Measurements from ENCODE around the gene LANCL2.
A peak's percentile ranks its signal among the peaks of the same experiment; 100 is the strongest.

The LANCL2 gene

GRCh38 chr7:55438085-55438756 is 73.1 kb downstream of the LANCL2 start:
- no peak for DNase-seq (ENCODE audit: low spot score)

GRCh38 chr7:55438757-55439525 is 73.8 kb downstream of the LANCL2 start:
- DNase-seq (ENCODE audit: low spot score) = peak; percentile 39

- no peak for DNase-seq (ENCODE audit: low spot score)
These were observed 74.5 kb downstream of the LANCL2 start for GRCh38 chr7:55439627-55440026.

DNA sequence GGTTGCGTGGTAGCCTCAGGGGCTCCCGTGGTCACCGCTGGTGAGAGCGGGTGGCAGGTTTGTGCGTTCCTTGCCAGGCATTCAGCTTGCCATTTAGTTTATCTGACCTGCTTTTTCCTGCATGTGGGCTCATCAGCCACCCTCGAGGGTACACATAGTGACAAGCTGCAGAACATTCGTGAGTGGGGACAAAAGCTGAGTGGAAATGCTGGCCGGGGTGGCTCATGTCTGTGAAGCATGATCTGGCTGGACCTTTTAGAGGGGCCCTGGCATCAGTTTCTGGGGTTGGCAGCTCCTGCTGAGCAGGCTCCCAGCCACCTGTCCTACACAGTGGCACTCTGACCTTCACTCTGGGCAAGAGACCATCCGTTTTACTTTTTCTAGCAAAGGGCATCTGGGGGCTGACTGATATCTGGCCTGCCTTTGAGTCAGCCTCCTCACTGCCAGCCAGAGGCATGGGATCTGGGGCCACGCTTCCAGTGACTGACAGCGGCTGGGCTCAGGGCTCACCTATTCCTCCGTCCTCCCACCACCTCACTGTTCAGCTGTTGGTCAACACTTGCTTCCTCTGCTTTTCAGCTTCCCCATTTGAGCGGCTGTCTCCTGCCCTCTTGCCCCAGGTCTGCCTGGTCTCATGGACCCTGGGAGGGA is 75.0 kb downstream of the LANCL2 start:
- DNase-seq (ENCODE audit: low spot score) = no peak

GRCh38 chr7:55441002-55441401 is 75.9 kb downstream of the LANCL2 start:
- DNase-seq (ENCODE audit: low spot score) = no peak

GRCh38 chr7:55441774-55442522 is 76.8 kb downstream of the LANCL2 start:
- DNase-seq (ENCODE audit: low spot score) = no peak

- DNase-seq (ENCODE audit: low spot score) = no peak
These were observed 79.6 kb downstream of the LANCL2 start for GRCh38 chr7:55444786-55445185.

- no peak for DNase-seq (ENCODE audit: low spot score)
These were observed 83.4 kb downstream of the LANCL2 start for GRCh38 chr7:55448526-55448925.

- DNase-seq (ENCODE audit: low spot score) = no peak
These were observed 84.3 kb downstream of the LANCL2 start for GRCh38 chr7:55449205-55449991.

- no peak for DNase-seq (ENCODE audit: low spot score)
These were observed 84.9 kb downstream of the LANCL2 start for GRCh38 chr7:55449992-55450535.

GRCh38 chr7:55452971-55453370 is 87.8 kb downstream of the LANCL2 start:
- DNase-seq (ENCODE audit: low spot score) = no peak

DNA sequence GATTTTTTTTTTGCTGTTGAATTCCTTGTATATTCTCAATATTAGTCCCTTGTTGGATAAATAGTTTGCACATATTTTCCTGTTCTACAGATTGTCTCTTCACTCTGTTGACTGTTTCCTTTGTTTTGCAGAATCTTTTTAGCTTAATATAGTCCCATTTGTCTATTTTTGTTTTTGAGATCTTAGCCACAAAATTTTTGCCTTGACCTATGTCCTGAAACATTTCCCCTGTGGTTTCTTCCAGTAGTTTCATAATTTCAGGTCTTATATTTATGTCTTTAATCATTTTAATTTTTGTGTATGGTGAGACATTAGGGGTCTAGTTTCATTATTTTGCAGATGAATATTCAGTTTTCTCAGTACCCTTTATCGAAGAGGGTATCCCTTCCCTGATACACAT is 92.7 kb downstream of the LANCL2 start:
- DNase-seq (ENCODE audit: low spot score) = no peak

- no peak for DNase-seq (ENCODE audit: low spot score)
These were observed 93.2 kb downstream of the LANCL2 start for GRCh38 chr7:55458351-55458750.

- no peak for DNase-seq (ENCODE audit: low spot score)
These were observed 98.6 kb downstream of the LANCL2 start for GRCh38 chr7:55463686-55464262.

DNA sequence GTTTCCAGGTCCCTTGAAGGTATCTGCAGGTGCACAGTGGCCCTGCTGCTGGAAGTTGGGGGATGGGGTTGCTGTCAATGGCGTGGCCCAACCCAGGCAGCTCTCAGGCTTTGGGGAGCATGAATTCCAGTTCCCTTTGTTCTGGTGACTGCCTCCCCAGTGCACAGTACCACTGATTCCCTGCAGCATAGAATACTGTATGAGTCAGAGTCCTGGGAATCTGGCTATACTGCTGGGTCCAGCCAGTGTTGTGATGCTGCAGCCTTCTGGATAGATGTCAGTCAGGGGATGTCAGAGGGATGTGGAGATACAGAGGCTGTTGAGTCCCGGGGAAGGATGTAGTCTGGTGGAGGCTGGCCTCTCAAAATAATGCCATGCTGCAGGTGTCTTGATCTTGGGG is 99.3 kb downstream of the LANCL2 start:
- DNase-seq (ENCODE audit: low spot score) = no peak

GRCh38 chr7:55465691-55466090 is 100.6 kb downstream of the LANCL2 start:
- DNase-seq (ENCODE audit: low spot score) = no peak

- DNase-seq (ENCODE audit: low spot score) = no peak
These were observed 102.0 kb downstream of the LANCL2 start for GRCh38 chr7:55467047-55467593.

GRCh38 chr7:55468495-55468894 is 103.4 kb downstream of the LANCL2 start:
- DNase-seq (ENCODE audit: low spot score) = no peak

DNA sequence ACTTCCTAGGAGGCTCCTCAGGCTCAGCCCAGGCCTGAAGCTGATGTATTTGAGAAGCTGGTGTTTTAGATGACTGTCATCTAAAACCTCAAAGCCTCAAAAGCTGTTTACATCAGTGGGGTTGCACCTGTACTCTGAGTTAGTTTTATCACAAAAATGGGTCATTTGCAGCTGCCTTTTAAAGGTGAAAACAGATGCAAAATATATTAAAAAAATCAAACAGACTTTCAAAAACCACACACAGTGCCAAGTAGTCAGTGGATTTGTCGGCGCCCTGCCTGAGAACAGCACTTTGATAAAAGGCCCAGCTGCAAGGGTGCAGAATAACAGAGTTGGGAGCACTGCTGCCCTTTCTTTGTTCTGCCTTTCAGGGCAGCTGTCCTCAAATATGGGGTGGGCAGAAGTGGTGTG is 104.1 kb downstream of the LANCL2 start:
- DNase-seq (ENCODE audit: low spot score) = peak; percentile 91

GRCh38 chr7:55469721-55470120 is 104.6 kb downstream of the LANCL2 start:
- DNase-seq (ENCODE audit: low spot score) = no peak

- DNase-seq (ENCODE audit: low spot score) = peak; percentile 67
These were observed 105.1 kb downstream of the LANCL2 start for GRCh38 chr7:55470261-55470660.
